Cardiac muscle cell (in vitro differentiated cells and primary cell): ENCODE measurements around the gene PCDH20. TPM values are rescaled to one million over a fixed set of nuclear protein-coding genes. Genes with fewer than 3 reads are reported as not detected.

Experiments
- DNase-seq, 2 donors: peaks; one replicate each; pipeline versions ENCODE4 v3.0.0 to v3.0.0-alpha.2; 2010 to 2017; ENCODE audit warnings: low read depth in 1 of 2, low spot score in 1 of 2
- H3K27ac ChIP-seq: fragments of 200-600 bp; sonication (generic); 2 replicates; pipeline ENCODE4 v1.5.1; 2016
- H3K27me3 ChIP-seq: fragments of 200-600 bp; sonication (generic); 2 replicates; pipeline ENCODE4 v1.6.0; 2016; ENCODE audit warnings: control low read depth
- H3K36me3 ChIP-seq: fragments of 200-600 bp; sonication (generic); 2 replicates; pipeline ENCODE4 v1.5.1; 2016; ENCODE audit warnings: control low read depth
- H3K4me1 ChIP-seq: fragments of 200-600 bp; sonication (generic); 2 replicates; pipeline ENCODE4 v1.8.1; 2017; ENCODE audit warnings: low read depth, mild to moderate bottlenecking, mixed run types
- H3K4me3 ChIP-seq: fragments of 200-600 bp; sonication (generic); 2 replicates; pipeline ENCODE4 v1.5.1; 2016; ENCODE audit warnings: mild to moderate bottlenecking
- H3K9me3 ChIP-seq: fragments of 200-600 bp; sonication (generic); 2 replicates; pipeline ENCODE4 v1.5.1; 2017; ENCODE audit warnings: low read depth, mild to moderate bottlenecking, control low read depth
- polyA plus RNA-seq: library from polyadenylated mRNA; unstranded; fragments of >200 nt; fragmentation: Nextera tagmentation; extraction: Ambion mirVana; gene quantifications from 2 replicates; pipeline ENCODE4 v1.2.1, GENCODE V29; 2016
- total RNA-seq: library from RNA; depleted of rRNA; stranded (reverse); fragments of >200 nt; gene quantifications from 2 replicates; pipeline ENCODE4 v1.2.3, GENCODE V29; 2016
- TF ChIP-seq, protein P1 (sequence below): IDR thresholded peaks from 2 replicates; pipeline ENCODE4 v1.5.1; 2012; ENCODE audit warnings: low read depth, mild to moderate bottlenecking, low read length

Gene PCDH20
- total and polyA plus RNA-seq, 2 experiments from 2014 or later, result 7.3 to 8.6 TPM

DNA sequence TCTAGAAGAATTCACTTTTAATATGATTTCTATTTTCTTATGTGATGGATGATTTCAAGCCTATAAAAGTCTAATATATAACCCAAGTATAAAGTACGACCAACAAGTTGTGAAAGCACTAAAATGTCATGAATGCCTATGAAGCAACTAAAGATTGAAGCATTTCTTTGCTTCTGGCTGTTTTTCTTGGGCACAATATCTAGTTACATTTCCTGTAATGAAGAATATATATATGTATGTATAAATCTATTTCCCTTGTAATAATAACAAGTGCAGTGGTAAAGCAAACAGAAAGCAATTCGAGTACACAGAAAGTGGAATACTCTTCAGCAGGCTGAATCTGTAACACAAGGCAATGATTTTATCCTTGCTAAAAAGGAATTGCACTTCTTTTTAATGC lies 5.4 kb downstream of the PCDH20 start:
- TF ChIP-seq, protein P1, sequence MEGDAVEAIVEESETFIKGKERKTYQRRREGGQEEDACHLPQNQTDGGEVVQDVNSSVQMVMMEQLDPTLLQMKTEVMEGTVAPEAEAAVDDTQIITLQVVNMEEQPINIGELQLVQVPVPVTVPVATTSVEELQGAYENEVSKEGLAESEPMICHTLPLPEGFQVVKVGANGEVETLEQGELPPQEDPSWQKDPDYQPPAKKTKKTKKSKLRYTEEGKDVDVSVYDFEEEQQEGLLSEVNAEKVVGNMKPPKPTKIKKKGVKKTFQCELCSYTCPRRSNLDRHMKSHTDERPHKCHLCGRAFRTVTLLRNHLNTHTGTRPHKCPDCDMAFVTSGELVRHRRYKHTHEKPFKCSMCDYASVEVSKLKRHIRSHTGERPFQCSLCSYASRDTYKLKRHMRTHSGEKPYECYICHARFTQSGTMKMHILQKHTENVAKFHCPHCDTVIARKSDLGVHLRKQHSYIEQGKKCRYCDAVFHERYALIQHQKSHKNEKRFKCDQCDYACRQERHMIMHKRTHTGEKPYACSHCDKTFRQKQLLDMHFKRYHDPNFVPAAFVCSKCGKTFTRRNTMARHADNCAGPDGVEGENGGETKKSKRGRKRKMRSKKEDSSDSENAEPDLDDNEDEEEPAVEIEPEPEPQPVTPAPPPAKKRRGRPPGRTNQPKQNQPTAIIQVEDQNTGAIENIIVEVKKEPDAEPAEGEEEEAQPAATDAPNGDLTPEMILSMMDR, result no peak
- no peak for DNase-seq
- Histone ChIP-seq H3K9me3 (no peaks in the 10 kb centered on the region), H3K4me1 (no peaks in the 10 kb centered on the region), H3K27ac (no peak overlapping the region), H3K4me3 (no peak overlapping the region), H3K36me3 (no peaks in the 10 kb centered on the region), H3K27me3 (peaks cover 37% of the 10 kb centered on the region)

DNA sequence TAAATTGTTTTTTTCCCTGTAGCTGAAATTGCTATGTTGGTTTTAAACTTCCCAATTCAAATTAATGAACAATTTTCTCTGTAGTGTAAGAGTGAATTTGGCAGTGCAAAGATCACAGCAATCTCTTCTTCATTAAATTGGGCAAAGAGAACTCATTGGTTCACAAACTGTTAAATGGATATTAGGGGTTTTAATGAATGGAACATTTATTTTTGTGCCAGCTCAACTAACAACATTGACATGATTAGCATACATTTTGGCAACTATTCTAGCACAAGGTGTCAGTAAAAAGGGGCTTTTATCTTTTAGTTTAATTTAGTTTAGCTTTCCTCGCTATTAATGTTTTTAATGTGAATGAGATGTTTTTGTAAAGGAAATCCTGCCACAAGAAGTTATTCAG lies 7.1 kb downstream of the PCDH20 start:
- H3K36me3 ChIP-seq, result no peaks in the 10 kb centered on the region
- H3K4me3 ChIP-seq, result no peak overlapping the region
- H3K4me1 ChIP-seq, result no peaks in the 10 kb centered on the region
- no peak for DNase-seq
- H3K9me3 ChIP-seq, result no peaks in the 10 kb centered on the region
- peaks cover 24% of the 10 kb centered on the region for H3K27me3 ChIP-seq
- TF ChIP-seq, protein P1, result no peak
- H3K27ac ChIP-seq, result no peak overlapping the region

DNA sequence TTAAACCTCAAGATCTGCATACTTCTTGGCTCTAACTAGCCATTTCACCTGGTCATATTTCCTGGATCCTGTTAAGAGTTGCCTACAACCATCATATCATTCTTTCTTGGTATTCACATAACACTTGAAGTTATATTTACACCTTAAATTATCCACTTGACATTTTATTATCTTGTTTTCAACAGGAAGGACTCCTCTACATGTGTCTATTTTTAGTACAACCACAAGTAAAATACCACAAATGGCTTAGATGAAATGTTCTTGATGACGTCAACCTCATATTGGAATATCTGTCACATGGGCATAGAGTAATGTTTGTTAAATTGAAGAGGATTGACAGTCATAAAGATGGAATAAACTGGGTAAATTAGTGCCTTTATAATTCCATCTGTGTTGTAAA lies 9.4 kb downstream of the PCDH20 start:
- TF ChIP-seq, protein P1, result no peak
- no peak overlapping the region for H3K27ac ChIP-seq
- no peak for DNase-seq
- no peaks in the 10 kb centered on the region for H3K9me3 ChIP-seq
- peaks cover under 1% of the 10 kb centered on the region for H3K27me3 ChIP-seq
- no peaks in the 10 kb centered on the region for H3K36me3 ChIP-seq
- H3K4me1 ChIP-seq, result no peaks in the 10 kb centered on the region
- no peak overlapping the region for H3K4me3 ChIP-seq

DNA sequence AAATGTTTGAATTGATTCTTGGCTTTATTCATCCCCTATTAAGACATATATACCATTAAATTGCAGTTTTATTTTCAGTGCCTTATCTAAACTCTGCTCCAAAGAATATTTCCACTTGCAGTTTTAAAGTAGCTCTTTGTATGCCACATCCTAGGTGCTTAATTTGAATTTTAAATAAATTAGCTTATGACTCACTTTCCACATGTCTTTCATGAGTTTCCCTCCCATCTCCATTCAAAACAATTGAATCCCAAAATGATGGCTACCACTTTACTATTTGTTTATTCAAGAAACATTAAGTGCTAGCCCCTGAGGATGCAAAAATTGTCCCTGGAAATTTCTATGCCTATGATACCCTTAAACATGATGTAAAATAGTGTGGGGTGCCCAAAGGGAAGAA lies 19.5 kb downstream of the PCDH20 start:
- TF ChIP-seq, protein P1, result no peak
- H3K9me3 ChIP-seq, result no peaks in the 10 kb centered on the region
- H3K4me1 ChIP-seq, result no peaks in the 10 kb centered on the region
- H3K27ac ChIP-seq, result no peak overlapping the region
- no peak for DNase-seq
- no peak overlapping the region for H3K4me3 ChIP-seq
- no peaks in the 10 kb centered on the region for H3K27me3 ChIP-seq
- no peaks in the 10 kb centered on the region for H3K36me3 ChIP-seq

DNA sequence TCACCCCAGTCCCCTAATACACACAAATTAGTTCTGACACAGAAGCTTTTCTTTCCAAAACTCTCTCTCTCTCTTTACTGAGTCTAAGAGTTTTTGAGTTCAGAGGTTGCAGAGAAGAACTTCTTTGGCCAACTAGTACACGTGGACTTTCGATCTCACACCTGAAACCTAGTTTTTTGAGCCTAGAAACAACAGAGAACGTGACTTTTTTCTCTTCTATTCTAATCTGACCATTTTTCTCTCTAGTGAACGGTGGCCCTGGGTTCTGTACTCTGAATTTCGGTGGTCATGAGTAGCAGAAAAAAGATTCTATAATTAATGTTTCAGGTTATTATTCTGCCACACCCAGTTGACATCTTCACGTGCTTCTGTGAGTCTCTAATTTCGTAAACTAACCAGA lies 24.2 kb downstream of the PCDH20 start:
- Histone ChIP-seq H3K36me3 (no peaks in the 10 kb centered on the region), H3K4me1 (no peaks in the 10 kb centered on the region), H3K27ac (no peak overlapping the region), H3K27me3 (no peaks in the 10 kb centered on the region), H3K4me3 (no peak overlapping the region), H3K9me3 (no peaks in the 10 kb centered on the region)
- TF ChIP-seq, protein P1, result no peak
- no peak for DNase-seq

DNA sequence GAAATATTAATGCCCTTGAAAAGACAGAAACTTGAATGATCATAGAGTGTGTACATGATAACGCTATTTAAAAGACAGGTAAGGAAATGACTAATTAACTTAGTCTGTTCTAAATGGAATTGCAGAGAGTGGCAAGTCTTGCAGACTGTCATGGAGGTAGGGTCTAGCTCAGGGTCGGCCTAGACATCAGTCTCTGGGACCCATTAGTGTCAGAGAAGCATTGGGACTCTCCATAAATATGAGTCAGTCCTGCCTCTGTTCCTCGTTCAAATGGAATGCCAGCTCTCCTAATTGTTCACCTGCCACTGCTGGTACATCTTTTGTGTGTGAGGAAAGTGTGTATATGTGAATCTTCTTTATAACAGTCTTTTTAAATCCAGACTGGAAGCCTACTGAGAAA lies 28.0 kb downstream of the PCDH20 start:
- Histone ChIP-seq H3K27me3 (no peaks in the 10 kb centered on the region), H3K27ac (no peak overlapping the region), H3K4me3 (no peak overlapping the region), H3K4me1 (no peaks in the 10 kb centered on the region), H3K9me3 (no peaks in the 10 kb centered on the region), H3K36me3 (no peaks in the 10 kb centered on the region)
- TF ChIP-seq, protein P1, result no peak
- DNase-seq, result no peak
